Cardiac septum (tissue), 1 donor: Measurements from ENCODE around the gene EVX1. TPM values are rescaled to one million over a fixed set of nuclear protein-coding genes. Genes with fewer than 3 reads are reported as not detected.
A peak's percentile ranks its signal among the peaks of the same experiment; 100 is the strongest.

Experiments
- DNase-seq: peaks from one replicate; pipeline ENCODE4 v3.0.0-alpha.2; 2020; ENCODE audit warnings: low spot score
- intact Hi-C: fragments of 100-400 bp; cut with DNase I; formaldehyde crosslinking; loops from one replicate; pipeline ENCODE4 v1.14.0; 2022
- total RNA-seq: library from RNA; stranded (reverse); fragmentation: NEBNext Ultra II Directional; extraction: Animal tissue kit (Norgen Biotek cat#: 25700); gene quantifications from one replicate; pipeline ENCODE4 v1.2.1, GENCODE V29; 2021
- donor health status: DM: no; HTN: no; CAD: no.

The EVX1 gene
- total RNA-seq, 1 donor from 2014 or later: not detected

GRCh38 chr7:27221201-27221797 lies 21.3 kb upstream of the EVX1 start:
- intact Hi-C loops: no loop called here
- DNase-seq: no peak

DNA sequence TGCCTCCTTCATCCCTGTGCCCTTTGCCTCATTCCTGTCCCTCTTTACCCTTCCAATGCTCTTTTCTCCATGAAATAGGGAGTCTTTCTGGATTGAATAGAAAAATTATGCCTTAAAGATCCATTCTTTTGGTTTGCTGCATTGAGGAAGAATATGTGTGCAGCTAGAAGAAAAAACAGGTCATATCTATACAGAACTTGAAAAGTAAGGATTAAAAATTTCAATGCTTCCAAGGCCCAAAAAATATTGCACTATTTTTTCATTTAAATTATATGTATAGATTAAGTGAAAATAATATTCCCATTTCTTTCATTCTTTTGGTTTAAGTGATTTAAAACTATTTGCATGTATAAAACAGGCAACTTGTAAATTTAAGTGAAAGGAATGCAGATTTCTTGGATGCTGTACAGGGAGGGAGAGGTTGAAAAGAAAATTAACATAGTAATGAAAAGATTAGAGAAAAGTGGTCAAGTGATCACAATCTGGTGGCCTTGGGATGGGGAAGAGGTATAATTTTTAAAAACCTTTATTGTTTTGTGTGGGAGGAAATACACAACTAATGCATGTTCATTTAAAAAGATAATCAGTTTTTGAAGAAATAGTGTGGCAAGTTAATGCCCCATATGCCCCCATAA lies 18.5 kb upstream of the EVX1 start:
- DNase-seq: no peak
- intact Hi-C loops: no loop called here

DNA sequence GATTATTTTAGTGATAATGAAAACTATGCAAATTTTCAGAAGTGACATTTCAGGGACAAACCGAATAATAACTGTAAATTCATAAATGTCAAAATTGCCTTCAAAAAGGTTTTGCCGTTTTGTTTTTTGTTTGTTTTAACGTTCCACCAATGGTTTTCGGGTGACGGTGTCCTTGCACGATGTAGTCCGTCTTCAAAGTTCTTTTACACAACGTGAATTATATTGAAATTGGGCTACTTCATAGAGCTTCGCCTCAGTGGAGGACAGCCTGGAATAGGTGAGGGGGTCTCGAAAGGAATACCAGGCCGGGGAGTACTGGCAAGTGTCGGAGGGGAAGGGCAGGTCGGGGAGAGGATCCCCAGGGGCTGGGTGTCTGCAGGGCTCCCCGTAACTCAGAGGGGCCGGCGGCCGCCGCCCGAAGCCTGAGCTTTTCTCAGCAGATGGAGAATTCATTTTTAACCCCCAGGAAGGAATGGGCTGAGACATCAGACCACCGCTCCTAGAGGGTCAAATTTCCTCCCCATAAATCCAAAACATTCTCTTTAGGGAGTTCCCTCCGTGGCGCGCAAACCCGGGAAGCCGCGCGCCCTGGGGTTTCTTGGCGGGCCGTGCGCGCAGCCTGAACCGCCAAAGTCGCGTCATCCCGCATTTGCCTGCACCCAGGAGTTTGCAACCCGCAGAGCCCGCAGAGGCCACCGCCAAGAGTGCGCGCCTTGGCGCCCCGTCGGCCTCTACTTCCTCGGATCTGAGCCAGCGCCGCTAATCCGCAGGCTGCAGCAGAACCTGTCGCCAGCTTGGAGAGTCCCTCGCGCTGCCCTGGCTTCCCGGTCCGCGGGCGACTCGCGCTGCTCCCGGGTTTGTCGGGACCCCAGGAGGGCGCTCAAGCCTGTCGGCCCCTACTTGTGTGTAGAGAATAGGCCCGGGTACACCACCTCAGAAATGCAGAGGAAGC lies 17.3 kb upstream of the EVX1 start:
- intact Hi-C loops: no loop called here
- DNase-seq: peak; percentile 66

DNA sequence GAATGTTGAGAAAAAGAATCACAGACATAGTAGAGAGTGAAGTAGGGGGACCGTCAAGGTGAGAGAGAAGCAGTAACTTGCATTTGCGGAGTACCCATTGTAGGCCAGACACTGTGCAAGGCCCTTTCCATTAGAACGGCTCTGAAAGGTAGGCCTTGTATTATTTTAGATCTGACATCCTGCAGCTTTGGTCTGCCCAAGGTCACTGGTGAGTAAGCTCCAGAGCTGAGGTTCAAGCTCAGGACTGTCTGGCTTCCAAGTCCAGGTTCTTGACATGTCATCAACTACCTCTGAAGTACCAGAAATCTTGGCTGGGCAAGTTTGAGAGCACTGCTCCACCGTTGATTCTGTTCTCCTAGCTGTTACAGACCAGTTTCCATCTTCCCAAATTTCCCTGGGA lies 13.2 kb upstream of the EVX1 start:
- intact Hi-C loops: no loop called here
- DNase-seq: no peak

DNA sequence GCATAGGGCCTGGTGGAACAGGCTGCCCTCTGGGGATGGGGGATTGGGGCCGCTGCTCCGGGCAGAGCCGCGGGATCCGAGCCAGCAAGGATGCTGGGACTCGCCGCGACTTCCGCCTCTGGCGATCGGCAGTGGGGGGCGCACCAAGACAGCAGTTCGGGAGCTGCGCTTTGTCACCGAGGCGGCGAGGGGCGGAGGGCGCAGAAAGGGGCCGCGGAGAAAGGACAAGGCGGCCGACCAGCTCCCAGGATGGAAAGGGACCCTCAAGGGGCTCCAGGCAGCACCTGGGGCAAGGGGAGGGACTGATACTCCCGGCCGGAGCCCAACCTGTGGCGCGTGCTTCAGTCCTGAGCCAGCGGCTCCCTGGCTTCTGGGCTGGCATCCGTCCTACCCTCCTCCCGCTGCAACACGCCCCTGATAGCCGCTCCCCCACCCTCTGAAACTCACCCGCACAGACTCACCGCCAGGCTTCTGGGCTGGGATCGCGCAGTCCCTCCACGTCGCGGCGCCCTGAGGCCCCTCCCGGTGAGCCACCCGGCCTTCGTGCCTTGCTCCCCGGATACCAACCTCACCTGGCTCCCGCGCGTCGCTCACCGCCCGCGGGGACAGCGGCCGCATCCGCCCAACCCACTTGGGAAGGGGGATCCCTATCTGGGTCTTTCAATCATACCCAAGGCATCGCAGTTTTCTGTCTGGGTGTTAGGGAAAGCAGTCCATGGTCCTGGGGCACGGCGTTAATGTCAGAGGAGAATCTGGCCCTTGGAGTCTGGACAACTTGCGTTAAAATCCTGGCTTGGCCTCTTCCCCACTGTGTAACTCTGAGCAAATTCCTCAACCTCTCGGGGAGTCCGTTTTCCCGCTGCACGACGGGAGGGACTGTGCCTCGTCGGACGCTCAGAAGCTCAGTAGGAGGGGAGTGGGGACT lies 7.0 kb upstream of the EVX1 start:
- intact Hi-C loops: no loop called here
- DNase-seq: no peak

DNA sequence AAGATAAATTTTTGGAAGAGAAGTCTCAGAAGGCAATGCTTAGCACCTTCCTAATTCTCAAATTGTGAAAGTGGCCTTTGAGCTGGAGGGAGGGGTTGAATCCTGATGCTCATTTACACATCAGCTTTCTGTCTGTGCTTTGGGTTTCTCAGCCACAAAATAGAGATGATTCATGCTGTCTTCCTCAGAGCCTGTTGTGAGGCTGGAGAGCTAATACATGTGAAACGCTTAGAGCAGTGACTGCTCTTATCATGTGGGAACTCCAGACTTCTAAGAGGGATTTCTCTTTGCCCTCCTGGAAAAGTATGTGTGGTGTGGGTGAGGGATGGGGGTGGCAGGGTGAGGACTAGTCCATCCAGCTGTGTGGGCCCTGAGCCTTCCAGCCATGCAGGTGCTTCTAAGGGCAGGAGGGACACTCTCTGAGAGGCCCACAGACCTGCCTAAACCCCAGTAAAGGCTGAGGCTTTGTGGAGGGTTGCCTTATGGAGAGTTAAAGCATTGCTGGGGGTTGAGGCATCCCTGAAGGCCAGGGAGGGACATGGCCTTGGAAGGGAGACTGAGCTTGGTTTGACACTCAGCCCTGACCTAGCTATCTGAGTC lies 4.8 kb upstream of the EVX1 start:
- no peak for DNase-seq
- intact Hi-C loops: no loop called here

DNA sequence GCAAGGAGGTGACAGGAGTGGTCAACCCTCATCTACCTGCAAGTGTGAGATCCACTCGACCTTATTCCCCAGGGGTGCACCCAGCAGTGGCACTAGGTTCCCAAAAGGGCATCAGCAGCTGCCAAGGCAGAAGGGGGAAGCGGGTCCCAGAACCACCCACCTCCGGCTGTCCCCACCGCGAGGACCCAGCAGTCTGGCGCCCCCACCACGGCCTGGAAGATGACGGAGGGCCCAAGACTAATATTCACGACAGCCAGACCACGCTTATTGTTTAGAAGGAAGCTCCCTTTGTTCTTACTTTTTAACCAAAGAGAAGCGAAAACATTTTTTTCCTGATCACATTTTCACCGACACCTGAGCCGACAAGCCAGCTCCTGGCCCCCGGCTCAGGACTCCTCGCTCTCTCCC lies 3.6 kb upstream of the EVX1 start:
- no peak for DNase-seq
- intact Hi-C loops: no loop called here

DNA sequence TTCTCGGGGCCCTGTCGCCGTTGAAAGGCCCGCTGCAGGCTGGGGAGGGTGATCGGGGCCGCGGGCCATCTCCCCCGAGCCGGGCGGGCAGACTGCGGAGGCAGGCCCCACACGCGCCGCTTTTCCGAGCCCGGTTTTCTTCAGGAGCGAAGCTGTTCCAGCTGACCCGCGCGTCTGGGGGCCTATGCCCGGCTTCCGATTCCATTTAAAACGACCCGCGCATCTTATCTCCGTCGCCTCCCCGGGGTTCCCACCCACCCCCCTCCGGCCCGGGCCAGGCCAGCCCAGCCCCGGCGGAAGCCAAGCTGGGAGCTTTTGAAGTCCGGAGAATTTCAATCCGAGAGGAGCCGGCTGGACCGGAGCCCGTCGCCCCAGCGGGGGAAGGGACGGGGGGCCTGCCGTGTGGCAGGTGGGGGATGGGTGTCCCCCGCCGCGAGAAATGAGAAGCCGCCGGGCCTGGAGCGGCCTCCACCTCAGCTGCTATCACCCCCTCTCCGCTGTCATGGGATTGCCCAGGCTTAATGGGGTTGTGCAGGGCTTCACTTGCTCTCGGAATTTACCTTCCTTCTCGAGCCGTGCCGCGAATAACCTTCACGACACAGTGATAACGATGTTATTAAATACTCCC lies 3.1 kb upstream of the EVX1 start:
- no peak for DNase-seq
- intact Hi-C loops: no loop called here

GRCh38 chr7:27240015-27240731 lies 2.4 kb upstream of the EVX1 start:
- DNase-seq: no peak
- intact Hi-C loops: no loop called here

DNA sequence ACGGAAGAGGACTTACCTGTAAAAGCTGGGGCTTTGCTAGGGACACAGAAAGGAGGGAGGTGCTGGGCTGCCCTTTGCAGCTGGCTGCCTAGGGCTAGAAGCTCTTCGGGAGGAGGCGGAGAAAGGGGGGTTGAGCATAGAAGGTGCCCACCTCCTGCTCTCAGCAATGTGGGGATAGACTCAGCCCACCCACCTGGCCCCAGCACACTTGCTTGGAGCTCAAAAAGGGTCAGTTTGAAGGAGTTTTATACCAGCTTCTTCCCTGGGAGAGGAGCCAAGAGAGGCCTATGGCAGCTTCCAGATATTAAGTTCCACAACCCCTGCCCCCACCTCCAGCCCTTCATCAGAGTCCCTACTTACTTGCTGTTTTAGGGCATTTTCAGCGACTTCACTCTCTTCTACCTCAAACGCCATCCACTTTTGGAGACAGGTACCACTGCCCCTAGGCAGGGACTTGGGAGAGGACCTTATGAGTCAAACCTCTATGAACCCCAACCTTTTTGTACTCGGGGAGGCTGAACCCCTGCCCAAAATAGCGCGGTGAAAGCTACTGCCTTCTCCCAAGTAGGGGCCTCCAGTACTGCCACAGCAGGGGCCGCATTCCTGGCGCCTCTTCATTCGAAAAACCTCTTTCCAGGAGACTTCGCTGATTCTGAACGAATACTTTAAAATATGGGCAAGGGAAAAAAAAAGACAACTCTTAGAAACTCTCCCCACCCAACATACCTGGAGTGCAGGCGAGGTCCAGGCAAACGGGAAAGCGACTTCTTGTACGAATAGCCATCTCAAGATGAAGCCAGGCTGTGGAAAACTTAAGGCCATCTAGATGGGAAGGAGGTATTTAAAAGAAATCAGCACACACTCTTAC lies 1.2 kb upstream of the EVX1 start:
- no peak for DNase-seq
- intact Hi-C loops: no loop called here

DNA sequence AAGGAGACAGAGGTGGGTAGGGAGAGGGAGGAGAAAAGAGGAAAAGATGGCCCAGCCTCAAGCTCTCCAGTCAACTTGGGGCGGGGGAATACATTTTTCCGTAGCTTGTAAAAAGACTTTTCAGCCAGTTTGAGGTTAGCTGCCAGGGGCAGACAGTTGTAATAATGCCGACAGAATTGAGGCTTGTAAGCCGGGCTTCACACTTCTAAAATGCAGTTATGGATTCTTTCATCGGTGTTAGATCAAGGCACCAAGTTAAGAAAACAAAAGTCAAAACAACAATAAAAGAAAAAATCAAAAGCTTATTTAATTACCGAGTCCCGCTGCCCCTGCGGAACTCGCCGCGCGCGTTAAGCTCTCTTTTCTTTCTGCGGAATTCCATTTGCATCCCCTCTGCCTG lies 448 bp upstream of the EVX1 start:
- no peak for DNase-seq
- intact Hi-C loops: no loop called here

DNA sequence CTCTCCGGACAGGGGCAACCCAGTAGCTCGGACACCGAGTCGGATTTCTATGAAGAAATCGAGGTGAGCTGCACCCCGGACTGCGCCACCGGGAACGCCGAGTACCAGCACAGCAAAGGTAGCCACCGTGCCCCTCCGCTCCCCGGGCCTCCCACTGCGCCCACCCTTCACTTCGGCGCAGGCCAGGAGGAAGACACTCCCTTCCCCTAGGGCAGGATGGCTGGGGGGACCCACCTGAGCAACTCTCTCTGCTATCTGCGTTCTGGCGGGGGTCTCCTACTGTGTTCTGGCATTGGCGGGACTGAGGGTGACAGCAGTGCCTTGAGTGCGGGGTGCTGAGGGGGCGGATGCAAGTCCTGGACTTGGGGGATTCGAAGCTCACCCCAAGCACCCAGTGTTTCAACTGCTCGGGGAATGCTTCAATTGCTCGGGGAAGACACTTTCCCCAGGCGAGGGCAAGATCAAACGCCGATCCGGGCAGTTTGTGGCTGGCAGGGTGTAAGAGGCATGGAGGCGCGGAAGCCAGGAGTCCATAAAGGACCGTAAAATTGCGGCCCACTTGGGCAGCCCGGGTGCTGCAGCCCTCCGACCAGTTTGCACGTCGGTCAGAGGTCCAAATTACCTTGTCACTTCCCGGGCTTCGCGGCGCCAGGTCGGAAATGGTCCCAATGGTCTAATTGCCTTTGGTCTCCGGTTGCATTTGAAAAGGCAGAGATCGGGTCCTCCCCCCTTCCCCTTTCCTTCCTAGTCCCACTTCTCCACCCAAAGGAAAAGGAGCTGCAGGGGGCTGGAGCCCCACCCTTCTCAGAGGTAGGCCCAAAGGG lies 950 bp downstream of the EVX1 start:
- no peak for DNase-seq
- intact Hi-C loops: no loop called here

- intact Hi-C loops: no loop called here
These were observed 2.0 kb downstream of the EVX1 start for GRCh38 chr7:27244488-27245123.

DNA sequence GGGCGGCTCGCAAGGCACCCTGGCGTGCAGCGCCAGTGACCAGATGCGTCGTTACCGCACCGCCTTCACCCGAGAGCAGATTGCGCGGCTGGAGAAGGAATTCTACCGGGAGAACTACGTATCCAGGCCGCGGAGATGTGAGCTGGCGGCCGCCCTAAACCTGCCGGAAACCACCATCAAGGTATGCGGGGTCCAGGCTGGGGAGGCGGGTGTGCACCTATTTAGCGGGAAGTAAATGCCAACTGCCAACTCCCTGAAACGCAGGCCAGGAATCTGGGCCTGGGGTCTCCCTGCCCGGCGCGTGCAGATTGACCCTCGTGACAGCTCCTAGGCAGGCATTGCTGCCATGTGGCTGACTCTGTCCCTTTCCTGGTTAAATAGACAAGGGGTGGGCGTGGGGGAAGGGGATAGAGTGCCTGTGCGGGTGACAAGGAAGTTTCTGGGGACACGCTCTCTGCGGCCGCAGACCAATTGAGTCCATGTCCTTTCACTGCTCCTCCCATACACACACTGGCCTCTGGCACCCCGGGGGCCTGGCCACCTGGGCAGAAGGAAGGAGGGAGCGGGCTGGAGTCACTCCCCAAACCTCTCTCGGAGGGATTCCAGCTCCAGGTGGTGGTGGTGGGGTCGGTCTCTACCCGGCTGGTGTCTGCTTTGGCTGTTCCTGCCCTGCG lies 2.7 kb downstream of the EVX1 start:
- intact Hi-C loops: no loop called here
- no peak for DNase-seq

More at GRCh38 chr7:27244488-27245123, 2.0 kb downstream of the EVX1 start:
- DNase-seq: no peak
